Astrocyte (in vitro differentiated cells and primary cell): ENCODE data around the gene SLC9B1. TPM values are rescaled to one million over a fixed set of nuclear protein-coding genes. Genes with fewer than 3 reads are reported as not detected.
"Not testable (repeated sequence)": the region's sequence is repeated elsewhere in the genome, so short reads cannot be mapped to it uniquely, and the experiment has no call there.

Experiments
- DNase-seq: peaks from one replicate; pipeline ENCODE4 v3.0.0-alpha.2; 2010; ENCODE audit warnings: low read depth
- FAIRE-seq: peaks from 2 replicates; lab custom pipeline; 2011; peaks lifted over from hg19 to GRCh38; lab: Jason Lieb, UNC
- H2AFZ ChIP-seq: 2 replicates; pipeline ENCODE4 v1.6.0; 2012; ENCODE audit warnings: low read depth, low read length, inconsistent platforms
- H3K27ac ChIP-seq: 2 replicates; pipeline ENCODE4 v1.5.1; 2011; ENCODE audit warnings: low read depth, low read length, inconsistent platforms
- H3K27me3 ChIP-seq: 2 replicates; pipeline ENCODE4 v1.6.0; 2011; ENCODE audit warnings: low read length, inconsistent platforms; ENCODE audit not compliant: insufficient read depth
- H3K36me3 ChIP-seq: 2 replicates; pipeline ENCODE4 v1.5.1; 2011; ENCODE audit warnings: low read length, inconsistent platforms; ENCODE audit not compliant: insufficient read depth
- H3K4me1 ChIP-seq: 2 replicates; pipeline ENCODE4 v1.5.1; 2011; ENCODE audit warnings: low read length, inconsistent platforms; ENCODE audit not compliant: insufficient read depth
- H3K4me2 ChIP-seq: 2 replicates; pipeline ENCODE4 v1.6.0; 2012; ENCODE audit warnings: low read length, inconsistent platforms
- H3K4me3 ChIP-seq: 2 replicates; pipeline ENCODE4 v1.5.1; 2011; ENCODE audit warnings: low read depth, mild to moderate bottlenecking, low read length, inconsistent platforms; ENCODE audit not compliant: insufficient read depth
- H3K79me2 ChIP-seq: 2 replicates; pipeline ENCODE4 v1.6.0; 2012; ENCODE audit warnings: mild to moderate bottlenecking, low read length, inconsistent platforms; ENCODE audit not compliant: insufficient read depth
- H3K9ac ChIP-seq: 2 replicates; pipeline ENCODE4 v1.6.0; 2012; ENCODE audit warnings: mild to moderate bottlenecking, low read length, inconsistent platforms
- H3K9me3 ChIP-seq: 2 replicates; pipeline ENCODE4 v1.5.1; 2012; ENCODE audit warnings: low read depth, mild to moderate bottlenecking, low read length, inconsistent platforms; ENCODE audit not compliant: insufficient read depth
- H4K20me1 ChIP-seq: 2 replicates; pipeline ENCODE4 v1.6.0; 2012; ENCODE audit warnings: low read length, inconsistent platforms; ENCODE audit not compliant: insufficient read depth
- H3K27ac Mint-ChIP-seq: one replicate; pipeline ENCODE4 v1.8.0; 2021; ENCODE audit warnings: mild to moderate bottlenecking, mixed read lengths; ENCODE audit not compliant: unreplicated experiment
- H3K27me3 Mint-ChIP-seq: one replicate; pipeline ENCODE4 v1.8.0; 2021; ENCODE audit warnings: low read depth, mixed read lengths; ENCODE audit not compliant: unreplicated experiment
- H3K36me3 Mint-ChIP-seq: one replicate; pipeline ENCODE4 v1.8.0; 2021; ENCODE audit warnings: low read depth, mixed read lengths; ENCODE audit not compliant: unreplicated experiment
- H3K4me1 Mint-ChIP-seq: one replicate; pipeline ENCODE4 v1.8.0; 2021; ENCODE audit warnings: low read depth, mixed read lengths; ENCODE audit not compliant: unreplicated experiment
- H3K4me3 Mint-ChIP-seq: one replicate; pipeline ENCODE4 v1.8.0; 2021; ENCODE audit warnings: mild to moderate bottlenecking, moderate library complexity, mixed read lengths; ENCODE audit not compliant: unreplicated experiment
- H3K9me3 Mint-ChIP-seq: one replicate; pipeline ENCODE4 v1.8.0; 2021; ENCODE audit warnings: mild to moderate bottlenecking, mixed read lengths; ENCODE audit not compliant: unreplicated experiment
- CTCF ChIP-seq: IDR thresholded peaks from 2 replicates; pipeline ENCODE4 v1.5.1; 2011; ENCODE audit warnings: low read depth, mild to moderate bottlenecking, inconsistent platforms, low read length, moderate library complexity; ENCODE audit not compliant: insufficient read depth
- EZH2 ChIP-seq: IDR thresholded peaks from 2 replicates; pipeline ENCODE4 v1.6.1; 2012; ENCODE audit warnings: mild to moderate bottlenecking, low read length, inconsistent platforms; ENCODE audit not compliant: insufficient read depth
- total RNA-seq: library from RNA; stranded (reverse); gene quantifications from 2 replicates; pipeline ENCODE4 v1.2.1, GENCODE V29; 2021

SLC9B1 gene
- total RNA-seq, 1 donor from 2014 or later = 0.16 TPM

GRCh38 chr4:102877477-102878106 lies 141.9 kb downstream of the SLC9B1 start:
- not testable (repeated sequence) for H3K4me3 Mint-ChIP-seq, H3K36me3 ChIP-seq, H2AFZ ChIP-seq, H3K4me1 ChIP-seq, H3K9me3 ChIP-seq, H3K4me2 ChIP-seq, H3K9me3 Mint-ChIP-seq, H3K27ac ChIP-seq, H3K9ac ChIP-seq, H4K20me1 ChIP-seq, FAIRE-seq, H3K27me3 Mint-ChIP-seq, H3K27me3 ChIP-seq, H3K4me1 Mint-ChIP-seq, H3K4me3 ChIP-seq, DNase-seq, H3K27ac Mint-ChIP-seq
- peaks cover 24% of the 10 kb centered on the region for H3K79me2 ChIP-seq
- H3K36me3 Mint-ChIP-seq = peaks cover 20% of the 10 kb centered on the region

GRCh38 chr4:102871772-102872171 lies 147.7 kb downstream of the SLC9B1 start:
- no peak for TF ChIP-seq EZH2
- no peak for TF ChIP-seq CTCF
- Mint-ChIP-seq H3K4me1 (peaks cover 8% of the 10 kb centered on the region), H3K27ac (no peak overlapping the region), H3K9me3 (peaks cover under 1% of the 10 kb centered on the region), H3K4me3 (no peak overlapping the region), H3K27me3 (no peaks in the 10 kb centered on the region), H3K36me3 (peaks cover 12% of the 10 kb centered on the region)
- no peak for DNase-seq
- Histone ChIP-seq H3K36me3 (peaks cover 2% of the 10 kb centered on the region), H3K27ac (no peak overlapping the region), H3K27me3 (no peaks in the 10 kb centered on the region), H4K20me1 (no peaks in the 10 kb centered on the region), H3K9me3 (no peaks in the 10 kb centered on the region), H3K9ac (no peak overlapping the region), H3K79me2 (peaks cover 55% of the 10 kb centered on the region), H3K4me2 (no peak overlapping the region), H3K4me3 (no peak overlapping the region), H2AFZ (no peak overlapping the region), H3K4me1 (peaks cover 6% of the 10 kb centered on the region)
- FAIRE-seq = no peak

GRCh38 chr4:102869569-102870197 lies 149.8 kb downstream of the SLC9B1 start:
- H3K27me3 Mint-ChIP-seq = no peaks in the 10 kb centered on the region
- Histone ChIP-seq H3K36me3 (no peaks in the 10 kb centered on the region), H2AFZ (peak overlapping the region; percentile 99), H3K27me3 (no peaks in the 10 kb centered on the region), H3K9me3 (no peaks in the 10 kb centered on the region), H3K9ac (peak overlapping the region; percentile 94), H4K20me1 (no peaks in the 10 kb centered on the region), H3K79me2 (peaks cover 55% of the 10 kb centered on the region), H3K4me3 (peak overlapping the region; percentile 85), H3K4me1 (peaks cover 6% of the 10 kb centered on the region), H3K4me2 (peak overlapping the region; percentile 88), H3K27ac (peak overlapping the region; percentile 90)
- peak overlapping the region; percentile 93 for H3K4me3 Mint-ChIP-seq
- H3K27ac Mint-ChIP-seq = peak overlapping the region; percentile 86
- H3K4me1 Mint-ChIP-seq = peaks cover 8% of the 10 kb centered on the region
- peaks cover 6% of the 10 kb centered on the region for H3K36me3 Mint-ChIP-seq
- H3K9me3 Mint-ChIP-seq = no peaks in the 10 kb centered on the region
- no peak for FAIRE-seq
- TF ChIP-seq EZH2 = no peak
- no peak for TF ChIP-seq CTCF
- no peak for DNase-seq
